ENCODE measurements around the gene DNAJC15.

The DNAJC15 gene

GRCh38 chr13:43077046-43077445 is 53.7 kb downstream of the DNAJC15 start:
- DNase-seq = no peak
- TF ChIP-seq POLR2A (IDR thresholded peaks at IDR 0.05; ENCODE audit: low read length) (no peak), GATA1 (IDR thresholded peaks at IDR 0.05; ENCODE audit: low read depth, low read length) (no peak)

- no peak for DNase-seq
- TF ChIP-seq POLR2A (IDR thresholded peaks at IDR 0.05; ENCODE audit: low read length) = no peak
- TF ChIP-seq GATA1 (IDR thresholded peaks at IDR 0.05; ENCODE audit: low read depth, low read length) = no peak
These were observed 54.1 kb downstream of the DNAJC15 start for GRCh38 chr13:43077461-43077860.

GRCh38 chr13:43077906-43078305 is 54.5 kb downstream of the DNAJC15 start:
- TF ChIP-seq POLR2A (IDR thresholded peaks at IDR 0.05; ENCODE audit: low read length) (no peak), GATA1 (IDR thresholded peaks at IDR 0.05; ENCODE audit: low read depth, low read length) (no peak)

GRCh38 chr13:43078399-43078798 is 55.0 kb downstream of the DNAJC15 start:
- no peak for TF ChIP-seq POLR2A (IDR thresholded peaks at IDR 0.05; ENCODE audit: low read length)
- no peak for TF ChIP-seq GATA1 (IDR thresholded peaks at IDR 0.05; ENCODE audit: low read depth, low read length)
- no peak for DNase-seq

More at GRCh38 chr13:43077906-43078305, 54.5 kb downstream of the DNAJC15 start:
- no peak for DNase-seq

- TF ChIP-seq POLR2A (IDR thresholded peaks at IDR 0.05; ENCODE audit: low read length) (no peak), GATA1 (IDR thresholded peaks at IDR 0.05; ENCODE audit: low read depth, low read length) (no peak)
- no peak for DNase-seq
These were observed 56.1 kb downstream of the DNAJC15 start for GRCh38 chr13:43079392-43079931.

GRCh38 chr13:43080199-43080598 is 56.8 kb downstream of the DNAJC15 start:
- no peak for DNase-seq
- TF ChIP-seq POLR2A (IDR thresholded peaks at IDR 0.05; ENCODE audit: low read length) (no peak), GATA1 (IDR thresholded peaks at IDR 0.05; ENCODE audit: low read depth, low read length) (no peak)

- TF ChIP-seq POLR2A (IDR thresholded peaks at IDR 0.05; ENCODE audit: low read length) = no peak
- no peak for TF ChIP-seq GATA1 (IDR thresholded peaks at IDR 0.05; ENCODE audit: low read depth, low read length)
- DNase-seq = peak; percentile 32 to 33
These were observed 58.5 kb downstream of the DNAJC15 start for GRCh38 chr13:43081866-43082265.

- TF ChIP-seq POLR2A (IDR thresholded peaks at IDR 0.05; ENCODE audit: low read length) = no peak
- TF ChIP-seq GATA1 (IDR thresholded peaks at IDR 0.05; ENCODE audit: low read depth, low read length) = no peak
- no peak for DNase-seq
These were observed 60.4 kb downstream of the DNAJC15 start for GRCh38 chr13:43083750-43084149.

GRCh38 chr13:43085545-43085944 is 62.2 kb downstream of the DNAJC15 start:
- DNase-seq = peak; percentile 7 to 42
- TF ChIP-seq POLR2A (IDR thresholded peaks at IDR 0.05; ENCODE audit: low read length) = no peak
- no peak for TF ChIP-seq GATA1 (IDR thresholded peaks at IDR 0.05; ENCODE audit: low read depth, low read length)

- TF ChIP-seq POLR2A (IDR thresholded peaks at IDR 0.05; ENCODE audit: low read length) (no peak), GATA1 (IDR thresholded peaks at IDR 0.05; ENCODE audit: low read depth, low read length) (no peak)
- no peak for DNase-seq
These were observed 62.8 kb downstream of the DNAJC15 start for GRCh38 chr13:43086181-43086580.

GRCh38 chr13:43088093-43088511 is 64.7 kb downstream of the DNAJC15 start:
- no peak for DNase-seq
- TF ChIP-seq POLR2A (IDR thresholded peaks at IDR 0.05; ENCODE audit: low read length) (no peak), GATA1 (IDR thresholded peaks at IDR 0.05; ENCODE audit: low read depth, low read length) (no peak)

GRCh38 chr13:43089912-43090498 is 66.6 kb downstream of the DNAJC15 start:
- TF ChIP-seq GATA1 (IDR thresholded peaks at IDR 0.05; ENCODE audit: low read depth, low read length) = no peak
- no peak for TF ChIP-seq POLR2A (IDR thresholded peaks at IDR 0.05; ENCODE audit: low read length)

GRCh38 chr13:43094901-43095300 is 71.5 kb downstream of the DNAJC15 start:
- DNase-seq = no peak
- TF ChIP-seq POLR2A (IDR thresholded peaks at IDR 0.05; ENCODE audit: low read length) (no peak), GATA1 (IDR thresholded peaks at IDR 0.05; ENCODE audit: low read depth, low read length) (no peak)

More at GRCh38 chr13:43089912-43090498, 66.6 kb downstream of the DNAJC15 start:
- no peak for DNase-seq

- no peak for DNase-seq
- no peak for TF ChIP-seq GATA1 (IDR thresholded peaks at IDR 0.05; ENCODE audit: low read depth, low read length)
- TF ChIP-seq POLR2A (IDR thresholded peaks at IDR 0.05; ENCODE audit: low read length) = no peak
These were observed 72.7 kb downstream of the DNAJC15 start for GRCh38 chr13:43095771-43096719.

Measured in erythroblast (primary cell).